Measurements from ENCODE around the gene HAAO. TPM values are rescaled to one million over a fixed set of nuclear protein-coding genes. Genes with fewer than 3 reads are reported as not detected.

Gene HAAO
- polyA plus RNA-seq, 3 donors = 10.5 to 29.6 (median 15.0) TPM

DNA sequence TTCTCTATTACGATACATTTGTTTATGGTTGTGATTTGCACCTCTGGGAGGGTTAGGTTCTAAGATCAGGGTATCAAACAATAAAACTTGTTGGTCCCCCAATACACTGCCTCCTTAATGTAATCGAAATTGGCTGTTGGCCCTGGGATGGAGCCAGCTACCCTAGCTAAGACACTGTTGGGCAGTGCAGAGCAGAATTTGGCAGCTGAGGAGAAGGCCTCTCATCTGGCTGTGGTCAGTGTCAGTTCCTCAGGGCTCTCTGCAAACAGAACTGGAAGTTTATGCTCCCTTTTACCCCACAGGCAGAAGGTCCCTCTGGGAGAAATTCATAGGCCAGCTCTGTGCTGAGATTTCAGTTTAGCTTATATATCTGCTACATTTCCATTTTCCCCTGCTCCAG is 8.6 kb upstream of the HAAO start:
- H3K4me1 Mint-ChIP-seq = peaks cover 40% of the 10 kb centered on the region
- intact Hi-C loops (cut with micrococcal nuclease) = loop anchor here (5.0 kb wide), 2 partner anchors 39 to 44 kb away; partner anchors contain the start of gene OXER1 (in 1 of the 2)

DNA sequence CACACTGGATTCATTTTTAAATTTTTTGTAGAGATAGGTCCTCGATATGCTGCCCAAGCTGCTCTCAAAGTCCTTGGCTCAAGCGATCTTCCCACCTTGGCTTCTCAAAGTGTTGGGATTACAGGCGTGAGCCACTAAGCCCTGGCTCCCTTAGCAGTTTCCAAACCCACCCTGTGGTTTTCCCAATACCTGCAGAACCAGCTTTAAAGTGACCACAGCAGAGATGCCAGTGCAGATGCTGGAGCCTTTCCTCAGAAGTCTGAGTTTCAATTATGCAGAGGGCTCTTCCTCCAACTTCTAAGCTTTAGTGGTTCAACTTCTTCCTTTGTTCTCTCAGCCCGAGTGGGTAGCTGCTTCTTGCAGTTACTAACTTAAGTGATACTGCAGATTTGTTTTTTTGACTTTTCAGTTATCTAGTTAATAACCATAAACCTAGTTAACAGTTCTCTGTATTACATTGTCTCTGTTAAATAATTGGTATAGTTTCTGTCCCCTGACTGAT is 8.1 kb upstream of the HAAO start:
- H3K36me3 Mint-ChIP-seq = peaks cover 32 to 44% of the 10 kb centered on the region in 2 donors
- H3K27ac Mint-ChIP-seq = peak overlapping the region in 5 of 7 donors; percentile 6 to 81 (median 35)
- H3K4me2 ChIP-seq (replicated peaks; ENCODE audit: extremely low read depth, low read length, poor library complexity, severe bottlenecking) = no peak overlapping the region
- H3K4me1 ChIP-seq (ENCODE audit: control insufficient read depth in 1 of 2, insufficient read depth in 2 of 2, low read length in 2 of 2) = peaks cover 33 to 46% of the 10 kb centered on the region in 2 donors
- H3K27me3 ChIP-seq (ENCODE audit: control insufficient read depth in 2 of 2, insufficient read depth in 2 of 2, low read length in 2 of 2) = no peaks in the 10 kb centered on the region
- peaks cover 0 to 6% (median 0%) of the 10 kb centered on the region in 3 donors for H3K27me3 Mint-ChIP-seq (ENCODE audit: low read depth in 3 of 3)
- H2AFZ ChIP-seq (ENCODE audit: insufficient read depth, low read depth, low read length, poor library complexity, severe bottlenecking) = no peak overlapping the region
- no peak for DNase-seq
- no peak overlapping the region for H3K9ac ChIP-seq (ENCODE audit: insufficient read depth, low read length, poor library complexity, severe bottlenecking)
- no peak for TF ChIP-seq CTCF (IDR thresholded peaks at IDR 0.05)
- 100% methylated on average over 3 of the region's 4 CpGs for WGBS (ENCODE audit: insufficient coverage)
- peaks cover 43% of the 10 kb centered on the region for H3K4me1 Mint-ChIP-seq
- H3K9me3 ChIP-seq (replicated peaks in 1 of 2; ENCODE audit: control insufficient read depth in 1 of 2, insufficient read depth in 1 of 2, low read length in 2 of 2) = no peaks in the 10 kb centered on the region
- peaks cover 15% of the 10 kb centered on the region for H3K79me2 ChIP-seq (ENCODE audit: insufficient read depth, low read length)
- H3K4me3 ChIP-seq (replicated peaks in 1 of 3; ENCODE audit: low read depth in 2 of 3, low read length in 3 of 3) = no peak overlapping the region
- peaks cover 0 to 5% (median 0%) of the 10 kb centered on the region in 7 donors for H3K9me3 Mint-ChIP-seq
- peak overlapping the region in 1 of 2 donors; percentile 51 for H3K27ac ChIP-seq (ENCODE audit: low read depth in 1 of 2, low read length in 2 of 2)
- no peak overlapping the region for H3K4me3 Mint-ChIP-seq
- H4K20me1 ChIP-seq (ENCODE audit: insufficient read depth, low read length) = peaks cover 12% of the 10 kb centered on the region
- H3K36me3 ChIP-seq (replicated peaks in 1 of 2; ENCODE audit: control insufficient read depth in 1 of 2, insufficient read depth in 2 of 2, low read length in 2 of 2) = peaks cover 7 to 31% of the 10 kb centered on the region in 2 donors
- intact Hi-C loops (cut with micrococcal nuclease) = loop anchor here (5.0 kb wide), 2 partner anchors 38 to 43 kb away; partner anchors contain the start of gene OXER1 (in 1 of the 2)

More for the DNA sequence above, 8.6 kb upstream of the HAAO start:
- Mint-ChIP-seq H3K36me3 (peaks cover 27 to 39% of the 10 kb centered on the region in 2 donors), H3K4me3 (no peak overlapping the region), H3K27me3 (ENCODE audit: low read depth in 3 of 3) (peaks cover 0 to 6% (median 0%) of the 10 kb centered on the region in 3 donors), H3K9me3 (peaks cover 0 to 5% (median 0%) of the 10 kb centered on the region in 7 donors), H3K27ac (peak overlapping the region in 5 of 7 donors; percentile 36 to 81 (median 58))
- no peaks in the 10 kb centered on the region for H3K27me3 ChIP-seq (ENCODE audit: control insufficient read depth in 2 of 2, insufficient read depth in 2 of 2, low read length in 2 of 2)
- H3K4me3 ChIP-seq (replicated peaks in 1 of 3; ENCODE audit: low read depth in 2 of 3, low read length in 3 of 3) = no peak overlapping the region
- peak overlapping the region in 1 of 2 donors; percentile 51 for H3K27ac ChIP-seq (ENCODE audit: low read depth in 1 of 2, low read length in 2 of 2)
- no peak overlapping the region for H2AFZ ChIP-seq (ENCODE audit: insufficient read depth, low read depth, low read length, poor library complexity, severe bottlenecking)
- no CpG with 5 or more reads among the region's 2 CpGs for WGBS (ENCODE audit: insufficient coverage)
- H3K79me2 ChIP-seq (ENCODE audit: insufficient read depth, low read length) = peaks cover 10% of the 10 kb centered on the region
- DNase-seq = no peak
- H3K4me1 ChIP-seq (ENCODE audit: control insufficient read depth in 1 of 2, insufficient read depth in 2 of 2, low read length in 2 of 2) = peaks cover 34 to 47% of the 10 kb centered on the region in 2 donors
- no peaks in the 10 kb centered on the region for H3K9me3 ChIP-seq (replicated peaks in 1 of 2; ENCODE audit: control insufficient read depth in 1 of 2, insufficient read depth in 1 of 2, low read length in 2 of 2)
- no peak overlapping the region for H3K9ac ChIP-seq (ENCODE audit: insufficient read depth, low read length, poor library complexity, severe bottlenecking)
- peaks cover 3 to 26% of the 10 kb centered on the region in 2 donors for H3K36me3 ChIP-seq (replicated peaks in 1 of 2; ENCODE audit: control insufficient read depth in 1 of 2, insufficient read depth in 2 of 2, low read length in 2 of 2)
- peaks cover 11% of the 10 kb centered on the region for H4K20me1 ChIP-seq (ENCODE audit: insufficient read depth, low read length)
- no peak for TF ChIP-seq CTCF (IDR thresholded peaks at IDR 0.05)
- H3K4me2 ChIP-seq (replicated peaks; ENCODE audit: extremely low read depth, low read length, poor library complexity, severe bottlenecking) = no peak overlapping the region

Data from CD14-positive monocyte (primary cell).